Mesenchymal stem cell (in vitro differentiated cells and primary cell): ENCODE measurements around the gene PKIB.
"Not testable (repeated sequence)": the region's sequence is repeated elsewhere in the genome, so short reads cannot be mapped to it uniquely, and the experiment has no call there.

Source experiments
- DNase-seq: peaks from one replicate; pipeline ENCODE4 v3.0.0-alpha.2; 2013
- H2AFZ ChIP-seq: one replicate; pipeline ENCODE4 v1.6.1; 2013; ENCODE audit warnings: low read depth, mild to moderate bottlenecking, control low read depth, inconsistent platforms, low read length, moderate library complexity
- H2AK5ac ChIP-seq: 2 replicates; pipeline ENCODE4 v1.6.1; 2013; ENCODE audit warnings: low read length, moderate library complexity, mild to moderate bottlenecking, inconsistent platforms; ENCODE audit not compliant: severe bottlenecking
- H2BK120ac ChIP-seq: one replicate; pipeline ENCODE4 v1.6.1; 2013; ENCODE audit warnings: low read depth, mild to moderate bottlenecking, inconsistent platforms, low read length, moderate library complexity
- H2BK12ac ChIP-seq, 2 experiments: one replicate each; pipeline ENCODE4 v1.6.1; 2013; ENCODE audit warnings: inconsistent platforms in 2 of 2, low read length in 2 of 2, mild to moderate bottlenecking in 2 of 2, moderate library complexity in 2 of 2, control low read depth in 1 of 2
- H2BK15ac ChIP-seq: one replicate; pipeline ENCODE4 v1.6.1; 2013; ENCODE audit warnings: mild to moderate bottlenecking, low read depth, inconsistent platforms; ENCODE audit not compliant: poor library complexity, severe bottlenecking
- H2BK5ac ChIP-seq: 2 replicates; pipeline ENCODE4 v1.6.1; 2013; ENCODE audit warnings: low read depth, mild to moderate bottlenecking, low read length, control low read depth, inconsistent platforms; ENCODE audit not compliant: poor library complexity, severe bottlenecking
- H3K14ac ChIP-seq, 2 experiments: one replicate each; pipeline ENCODE4 v1.6.1; 2013; ENCODE audit warnings: inconsistent platforms in 2 of 2, low read length in 2 of 2, control low read depth in 1 of 2, mild to moderate bottlenecking in 1 of 2, moderate library complexity in 1 of 2
- H3K18ac ChIP-seq, 2 experiments: one replicate each; pipeline ENCODE4 v1.6.1; 2013; ENCODE audit warnings: inconsistent platforms in 2 of 2, low read length in 2 of 2, control low read depth in 1 of 2, low read depth in 1 of 2, mild to moderate bottlenecking in 1 of 2
- H3K23ac ChIP-seq, 2 experiments: one replicate each; pipeline ENCODE4 v1.6.1; 2013; ENCODE audit warnings: inconsistent platforms in 2 of 2, low read length in 2 of 2, mild to moderate bottlenecking in 2 of 2, moderate library complexity in 2 of 2, control low read depth in 1 of 2
- H3K27ac ChIP-seq: 2 replicates; pipeline ENCODE4 v1.5.1; 2013; ENCODE audit warnings: mild to moderate bottlenecking, moderate library complexity, low read length, control low read depth, inconsistent platforms; ENCODE audit not compliant: poor library complexity, severe bottlenecking
- H3K27me3 ChIP-seq, 2 experiments: 2 replicates each; pipeline versions ENCODE4 v1.6.1 to v1.7.0; 2013; ENCODE audit warnings: low read length in 2 of 2, mild to moderate bottlenecking in 2 of 2, moderate library complexity in 2 of 2, control low read depth in 1 of 2, inconsistent platforms in 1 of 2; ENCODE audit not compliant: control insufficient read depth in 1 of 2, insufficient read depth in 1 of 2
- H3K36me3 ChIP-seq, 2 experiments: 2 replicates each; pipeline versions ENCODE4 v1.6.1 to v1.7.0; 2013; ENCODE audit warnings: low read length in 2 of 2, control low read depth in 1 of 2, inconsistent platforms in 1 of 2, low read depth in 1 of 2, mild to moderate bottlenecking in 1 of 2; ENCODE audit not compliant: insufficient read depth in 2 of 2, control insufficient read depth in 1 of 2
- H3K4ac ChIP-seq, 2 experiments: one replicate each; pipeline ENCODE4 v1.6.1; 2013; ENCODE audit warnings: inconsistent platforms in 2 of 2, low read length in 2 of 2, mild to moderate bottlenecking in 2 of 2, moderate library complexity in 2 of 2, control low read depth in 1 of 2, low read depth in 1 of 2
- H3K4me1 ChIP-seq: 2 replicates; pipeline ENCODE4 v1.6.1; 2013; ENCODE audit warnings: low read depth, low read length, control low read depth; ENCODE audit not compliant: control insufficient read depth, insufficient read depth
- H3K4me2 ChIP-seq: 2 replicates; pipeline ENCODE4 v1.6.1; 2013; ENCODE audit warnings: low read length, mild to moderate bottlenecking, inconsistent platforms; ENCODE audit not compliant: poor library complexity, severe bottlenecking
- H3K4me3 ChIP-seq, 2 experiments: 2 replicates each; pipeline versions ENCODE4 v1.5.1 to v1.7.0; 2013; ENCODE audit warnings: low read length in 2 of 2, mild to moderate bottlenecking in 2 of 2, control low read depth in 1 of 2, low read depth in 1 of 2; ENCODE audit not compliant: insufficient read depth in 1 of 2
- H3K79me1 ChIP-seq: replicated peaks from 2 replicates; pipeline ENCODE4 v1.6.1; 2013; ENCODE audit warnings: mild to moderate bottlenecking, control low read depth, low read length, inconsistent platforms; ENCODE audit not compliant: poor library complexity, severe bottlenecking
- H3K9ac ChIP-seq: 2 replicates; pipeline ENCODE4 v1.7.0; 2013; ENCODE audit warnings: mild to moderate bottlenecking, low read length, moderate library complexity
- H3K9me3 ChIP-seq: 2 replicates; pipeline ENCODE4 v1.7.0; 2013; ENCODE audit warnings: mild to moderate bottlenecking, low read length; ENCODE audit not compliant: control insufficient read depth
- H4K8ac ChIP-seq: one replicate; pipeline ENCODE4 v1.6.1; 2013; ENCODE audit warnings: inconsistent platforms, mild to moderate bottlenecking, low read length, moderate library complexity
- H4K91ac ChIP-seq: one replicate; pipeline ENCODE4 v1.6.1; 2013; ENCODE audit warnings: mild to moderate bottlenecking, low read length, inconsistent platforms
- WGBS: methylation state at CpG from one replicate; pipeline ENCODE4 v1.1.7; 2013; ENCODE audit warnings: mixed read lengths; 5-methylcytosine and 5-hydroxymethylcytosine counted together

Gene PKIB

GRCh38 chr6:122746688-122747087 is 136.5 kb downstream of the PKIB start:
- no peaks in the 10 kb centered on the region for H3K36me3 ChIP-seq
- H3K18ac ChIP-seq: no peak overlapping the region
- H2BK15ac ChIP-seq: no peak overlapping the region
- H3K4me1 ChIP-seq: no peaks in the 10 kb centered on the region
- no peak overlapping the region for H2AFZ ChIP-seq
- no peak overlapping the region for H3K4me2 ChIP-seq
- no peaks in the 10 kb centered on the region for H3K79me1 ChIP-seq
- no peaks in the 10 kb centered on the region for H3K9me3 ChIP-seq
- H2BK120ac ChIP-seq: no peak overlapping the region
- H4K8ac ChIP-seq: no peak overlapping the region
- H3K4me3 ChIP-seq: no peak overlapping the region
- H3K14ac ChIP-seq: no peak overlapping the region
- H3K27ac ChIP-seq: no peak overlapping the region
- H2BK5ac ChIP-seq: no peak overlapping the region
- no peak overlapping the region for H3K4ac ChIP-seq
- no peak overlapping the region for H2BK12ac ChIP-seq
- H3K9ac ChIP-seq: no peak overlapping the region
- no peak overlapping the region for H2AK5ac ChIP-seq
- no peaks in the 10 kb centered on the region for H3K27me3 ChIP-seq
- WGBS: 94% methylated on average over 9 of the region's 9 CpGs
- no peak overlapping the region for H3K23ac ChIP-seq
- no peak for DNase-seq
- no peak overlapping the region for H4K91ac ChIP-seq

GRCh38 chr6:122747573-122747972 is 137.4 kb downstream of the PKIB start:
- Histone ChIP-seq H4K91ac (no peak overlapping the region), H3K36me3 (no peaks in the 10 kb centered on the region), H3K23ac (no peak overlapping the region), H2AK5ac (no peak overlapping the region), H3K4me3 (no peak overlapping the region), H3K27ac (no peak overlapping the region), H3K18ac (no peak overlapping the region), H3K4me2 (no peak overlapping the region), H3K79me1 (no peaks in the 10 kb centered on the region), H2BK12ac (no peak overlapping the region), H3K9ac (no peak overlapping the region), H2AFZ (no peak overlapping the region), H2BK120ac (no peak overlapping the region), H4K8ac (no peak overlapping the region), H2BK15ac (no peak overlapping the region), H3K4ac (no peak overlapping the region), H2BK5ac (no peak overlapping the region), H3K14ac (no peak overlapping the region), H3K4me1 (no peaks in the 10 kb centered on the region), H3K9me3 (no peaks in the 10 kb centered on the region), H3K27me3 (no peaks in the 10 kb centered on the region)
- 96% methylated on average over 10 of the region's 10 CpGs for WGBS
- DNase-seq: no peak

- no CpG with 5 or more reads among the region's 5 CpGs for WGBS
- H3K27ac ChIP-seq, H2AFZ ChIP-seq, H3K18ac ChIP-seq, DNase-seq, H3K36me3 ChIP-seq, H3K23ac ChIP-seq, H3K79me1 ChIP-seq, H3K4me2 ChIP-seq, H4K91ac ChIP-seq, H3K4me3 ChIP-seq, H2AK5ac ChIP-seq, H3K14ac ChIP-seq, H2BK120ac ChIP-seq, H3K9ac ChIP-seq, H3K9me3 ChIP-seq, H3K4ac ChIP-seq, H3K27me3 ChIP-seq, H2BK5ac ChIP-seq, H2BK12ac ChIP-seq, H4K8ac ChIP-seq, H3K4me1 ChIP-seq, H2BK15ac ChIP-seq: not testable (repeated sequence)
These were observed 138.7 kb downstream of the PKIB start for GRCh38 chr6:122748945-122749344.

- H3K4me2 ChIP-seq: no peak overlapping the region
- no peak overlapping the region for H3K23ac ChIP-seq
- H3K9me3 ChIP-seq: no peaks in the 10 kb centered on the region
- no peak overlapping the region for H3K27ac ChIP-seq
- H2BK15ac ChIP-seq: no peak overlapping the region
- H3K9ac ChIP-seq: no peak overlapping the region
- H2AK5ac ChIP-seq: no peak overlapping the region
- H3K18ac ChIP-seq: no peak overlapping the region
- peak; percentile 34 for DNase-seq
- H3K36me3 ChIP-seq: no peaks in the 10 kb centered on the region
- no peaks in the 10 kb centered on the region for H3K4me1 ChIP-seq
- no peak overlapping the region for H2BK5ac ChIP-seq
- no peak overlapping the region for H2AFZ ChIP-seq
- WGBS: 100% methylated on average over 1 of the region's 4 CpGs
- H3K14ac ChIP-seq: no peak overlapping the region
- no peaks in the 10 kb centered on the region for H3K79me1 ChIP-seq
- H3K27me3 ChIP-seq: no peaks in the 10 kb centered on the region
- H3K4me3 ChIP-seq: no peak overlapping the region
- H3K4ac ChIP-seq: no peak overlapping the region
- no peak overlapping the region for H4K91ac ChIP-seq
- H4K8ac ChIP-seq: no peak overlapping the region
- H2BK12ac ChIP-seq: no peak overlapping the region
- H2BK120ac ChIP-seq: no peak overlapping the region
These were observed 139.3 kb downstream of the PKIB start for GRCh38 chr6:122749451-122750050.
